Measurements from ENCODE around the gene MAB21L2.

The MAB21L2 gene

GRCh38 chr4:150600812-150601445 lies 19.0 kb downstream of the MAB21L2 start:
- FAIRE-seq = no peak
- DNase-seq (ENCODE audit: low spot score) = no peak

- FAIRE-seq = no peak
- no peak for DNase-seq (ENCODE audit: low spot score)
Measured at GRCh38 chr4:150609131-150609530, 27.2 kb downstream of the MAB21L2 start.

GRCh38 chr4:150619042-150619441 lies 37.1 kb downstream of the MAB21L2 start:
- no peak for DNase-seq (ENCODE audit: low spot score)
- no peak for FAIRE-seq

DNA sequence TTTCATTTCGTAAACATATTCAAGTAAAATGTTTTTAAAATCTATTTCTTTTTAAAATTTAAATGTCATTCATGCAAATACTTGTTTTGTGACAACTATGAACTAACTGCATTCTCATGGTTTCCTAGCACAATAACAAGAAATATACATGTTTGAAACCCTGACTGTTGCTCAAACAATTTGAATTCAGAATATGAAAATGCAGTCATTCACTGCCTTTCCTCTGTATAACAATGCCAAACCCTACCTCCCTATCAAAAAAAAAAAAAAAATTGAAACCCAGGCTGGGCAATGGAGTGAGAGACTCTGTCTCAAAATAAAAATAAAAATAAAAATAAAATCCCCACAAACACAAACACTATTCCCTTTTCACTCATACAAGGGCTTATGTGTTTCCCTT lies 42.1 kb downstream of the MAB21L2 start:
- DNase-seq (ENCODE audit: low spot score) (no peak), FAIRE-seq (no peak)

DNA sequence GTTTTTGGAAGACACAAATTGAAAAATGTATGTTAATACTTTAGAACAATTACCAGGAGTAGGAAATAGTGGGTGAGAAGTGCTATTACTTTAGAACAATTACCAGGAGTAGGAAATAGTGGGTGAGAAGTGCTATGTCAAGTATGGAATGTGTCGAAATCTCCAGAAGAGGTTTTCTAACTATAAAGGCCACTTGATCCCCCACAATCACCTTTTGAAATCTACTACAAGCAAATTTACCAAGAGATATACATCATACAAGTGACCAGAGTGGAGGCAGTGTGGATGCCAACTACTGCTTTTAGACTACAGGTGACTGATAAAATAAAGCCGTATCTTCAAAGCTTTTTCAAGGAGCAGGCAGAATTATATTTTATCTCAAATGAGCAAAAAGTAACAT lies 43.1 kb downstream of the MAB21L2 start:
- no peak for DNase-seq (ENCODE audit: low spot score)
- no peak for FAIRE-seq

GRCh38 chr4:150628073-150628472 lies 46.1 kb downstream of the MAB21L2 start:
- DNase-seq (ENCODE audit: low spot score) = no peak
- no peak for FAIRE-seq

- FAIRE-seq (no peak), DNase-seq (ENCODE audit: low spot score) (no peak)
Measured at GRCh38 chr4:150632639-150633038, 50.7 kb downstream of the MAB21L2 start.
